K562 (cell line): Measurements from ENCODE around the gene ADPRHL1. TPM values are rescaled to one million over a fixed set of nuclear protein-coding genes. Genes with fewer than 3 reads are reported as not detected.

Source experiments
- ATAC-seq: fragments of 200-7000 bp; cut with Tn5 transposase; 3 replicates; pipeline ENCODE4 v1.9.1; 2020; ENCODE audit warnings: moderate library complexity
- BruUV-seq: library from RNA; stranded (reverse); fragments of 400-500 nt; replicated peaks from 2 replicates; lab custom pipeline; 2021; lab: Mats Ljungman, UMichigan
- CTCF ChIA-PET: fragments of 300-600 bp; formaldehyde crosslinking; extraction: SDS; loops from one replicate; lab custom pipeline; 2021; ENCODE audit warnings: low intra/inter-chr PET ratio; lab: Yijun Ruan, JAX
- POLR2A ChIA-PET: fragments of 300-600, 350-650 bp; sonication (Branson Sonifier 250); formaldehyde crosslinking; extraction: SDS; loops from one replicate; lab custom pipeline; 2021; ENCODE audit warnings: antibody characterized with exemption, inconsistent platforms; lab: Yijun Ruan, JAX
- DNase-seq, 4 experiments: peaks; one replicate each; pipeline versions ENCODE4 v3.0.0 to v3.0.0-alpha.2; 2011 to 2018; ENCODE audit warnings: low spot score in 3 of 4, mixed read lengths in 3 of 4; ENCODE audit errors: extremely low read depth in 1 of 4
- FAIRE-seq: peaks from 2 replicates; lab custom pipeline; 2011; peaks lifted over from hg19 to GRCh38; lab: Jason Lieb, UNC
- H2AFZ ChIP-seq: 2 replicates; pipeline ENCODE4 v1.6.0; 2011; ENCODE audit warnings: low read depth, low read length, control low read depth, inconsistent platforms
- H3K27ac ChIP-seq: fragments of 200-600 bp; 3 replicates; pipeline ENCODE4 v1.8.0; 2011; ENCODE audit warnings: low read depth, mild to moderate bottlenecking, control low read depth, inconsistent platforms, low read length, moderate library complexity, mixed read lengths; ENCODE audit errors: extremely low read depth
- H3K27me3 ChIP-seq, 2 experiments: fragments of 300-600 bp in 1 of 2; 2 replicates in 1 of 2; 3 replicates in 1 of 2; pipeline versions ENCODE4 v1.6.0 to v1.8.0; 2011; ENCODE audit warnings: inconsistent platforms in 2 of 2, low read length in 2 of 2, mild to moderate bottlenecking in 1 of 2, mixed read lengths in 1 of 2, moderate library complexity in 1 of 2; ENCODE audit not compliant: control insufficient read depth in 2 of 2, insufficient read depth in 2 of 2
- H3K36me3 ChIP-seq: fragments of 300-600 bp; 3 replicates; pipeline ENCODE4 v1.8.0; 2011; ENCODE audit warnings: mild to moderate bottlenecking, low read length, inconsistent platforms; ENCODE audit not compliant: control insufficient read depth, insufficient read depth
- H3K4me1 ChIP-seq, 2 experiments: fragments of 200-600 bp in 1 of 2; replicated peaks in 1 of 2; 2 replicates in 1 of 2; 3 replicates in 1 of 2; pipeline versions ENCODE4 v1.5.1 to v1.8.0; 2011; ENCODE audit warnings: inconsistent platforms in 2 of 2, low read length in 2 of 2, mild to moderate bottlenecking in 1 of 2, mixed read lengths in 1 of 2, moderate library complexity in 1 of 2; ENCODE audit not compliant: control insufficient read depth in 2 of 2, insufficient read depth in 2 of 2
- H3K4me2 ChIP-seq: 2 replicates; pipeline ENCODE4 v1.6.1; 2011; ENCODE audit warnings: low read length, control low read depth, inconsistent platforms, mixed read lengths; ENCODE audit not compliant: insufficient read depth
- H3K4me3 ChIP-seq: fragments of 200-600 bp; sonication (generic), shearing (Covaris generic); 2 replicates; pipeline ENCODE4 v1.5.1; 2016; ENCODE audit warnings: control low read depth, inconsistent platforms
- H3K79me2 ChIP-seq: fragments of 200-600 bp; 3 replicates; pipeline ENCODE4 v1.8.0; 2011; ENCODE audit warnings: low read length, inconsistent platforms; ENCODE audit not compliant: control insufficient read depth, insufficient read depth
- H3K9ac ChIP-seq, 2 experiments: 2 replicates each; pipeline versions ENCODE4 v1.6.0 to v1.6.1; 2011; ENCODE audit warnings: low read depth in 2 of 2, low read length in 2 of 2, control low read depth in 1 of 2, inconsistent platforms in 1 of 2, mild to moderate bottlenecking in 1 of 2, mixed read lengths in 1 of 2; ENCODE audit not compliant: insufficient read depth in 1 of 2
- H3K9me1 ChIP-seq: one replicate; pipeline ENCODE4 v1.6.0; 2011; ENCODE audit warnings: inconsistent platforms, mild to moderate bottlenecking, low read length, moderate library complexity; ENCODE audit not compliant: control insufficient read depth, insufficient read depth
- H3K9me3 ChIP-seq: replicated peaks from 2 replicates; pipeline ENCODE4 v1.5.1; 2011; ENCODE audit warnings: low read depth, low read length, inconsistent platforms; ENCODE audit not compliant: control insufficient read depth, insufficient read depth
- H4K20me1 ChIP-seq: replicated peaks from 2 replicates; pipeline ENCODE4 v1.6.1; 2011; ENCODE audit warnings: low read length, inconsistent platforms, mixed read lengths; ENCODE audit not compliant: control insufficient read depth, insufficient read depth
- FUS ChIP-seq: fragments of 200-400 bp; formaldehyde crosslinking; optimal IDR thresholded peaks from 2 replicates; pipeline ENCODE3; 2017; ENCODE audit warnings: low read depth, low read length
- MTF1 ChIP-seq: fragments of 250-450 bp; sonication (Bioruptor Pico); IDR thresholded peaks from 2 replicates; pipeline ENCODE4 v1.9.0; 2021; ENCODE audit warnings: moderate library complexity, mild to moderate bottlenecking, inconsistent platforms, borderline replicate concordance
- PHB ChIP-seq: fragments of 250-450 bp; sonication (Bioruptor Pico); IDR thresholded peaks from 2 replicates; pipeline ENCODE4 v1.5.0; 2021
- POLR2AphosphoS2 ChIP-seq: IDR thresholded peaks from 2 replicates; pipeline ENCODE4 v1.6.1; 2012; ENCODE audit warnings: low read length, improper control_type of control experiment
- POLR2G ChIP-seq: fragments of 200-400 bp; formaldehyde crosslinking; IDR thresholded peaks from 2 replicates; pipeline ENCODE4 v1.6.1; 2017; ENCODE audit warnings: low read depth, mild to moderate bottlenecking, antibody characterized with exemption, low read length, moderate library complexity
- ZNF699 ChIP-seq: fragments of 250-450 bp; sonication (Bioruptor Pico); IDR thresholded peaks from 2 replicates; pipeline ENCODE4 v1.8.0; 2021; ENCODE audit warnings: mild to moderate bottlenecking, moderate library complexity; ENCODE audit not compliant: insufficient replicate concordance
- WGBS: fragments of 100-300 bp; shearing (Covaris generic); methylation state at CpG from one replicate; pipeline ENCODE4 v1.1.6; 2016; ENCODE audit warnings: low coverage, mixed read lengths; ENCODE audit not compliant: insufficient coverage; ENCODE audit errors: missing lambda C conversion rate; 5-methylcytosine and 5-hydroxymethylcytosine counted together
- in situ Hi-C: fragments of 300-500 bp; cut with MboI; formaldehyde crosslinking; loops from 4 replicates; pipeline ENCODE4 v1.15.0; 2018; ENCODE audit warnings: inconsistent platforms, mixed read lengths
- intact Hi-C: fragments of 100-400 bp; cut with micrococcal nuclease; formaldehyde crosslinking; loops from 2 replicates; pipeline ENCODE4 v1.14.2; 2022
- polyA plus RNA-seq, 8 experiments: library from polyadenylated mRNA; depleted of rRNA in 4 of 8; stranded (reverse) in 5 of 8; unstranded in 3 of 8; fragments of >200 nt; fragmentation: Nextera tagmentation in 2 of 8; fragmentation: Illumina TruSeq in 1 of 8; extraction: Ambion mirVana in 2 of 8; extraction: Trizol in 1 of 8; gene quantifications; 2 replicates each; pipeline versions ENCODE4 v1.2.1 to v1.2.3, GENCODE V29; 2011 to 2014; ENCODE audit warnings: inconsistent platforms in 1 of 8, missing spikeins in 1 of 8
- total RNA-seq, 7 experiments: library from RNA; depleted of rRNA in 6 of 7; stranded (reverse); fragments of >200 nt in 6 of 7; fragmentation: Illumina TruSeq in 2 of 7; extraction: Trizol in 2 of 7; gene quantifications; 2 replicates each; pipeline versions ENCODE4 v1.2.1 to v1.2.3, GENCODE V29; 2011 to 2021; ENCODE audit warnings: low replicate concordance in 1 of 7

The ADPRHL1 gene
- total and polyA plus RNA-seq, 9 of the 15 experiments (the other 6 are each of a cell fraction or from before 2014, with no cell fraction given): 0.06 to 0.76 (median 0.37) TPM; not detected in 1

DNA sequence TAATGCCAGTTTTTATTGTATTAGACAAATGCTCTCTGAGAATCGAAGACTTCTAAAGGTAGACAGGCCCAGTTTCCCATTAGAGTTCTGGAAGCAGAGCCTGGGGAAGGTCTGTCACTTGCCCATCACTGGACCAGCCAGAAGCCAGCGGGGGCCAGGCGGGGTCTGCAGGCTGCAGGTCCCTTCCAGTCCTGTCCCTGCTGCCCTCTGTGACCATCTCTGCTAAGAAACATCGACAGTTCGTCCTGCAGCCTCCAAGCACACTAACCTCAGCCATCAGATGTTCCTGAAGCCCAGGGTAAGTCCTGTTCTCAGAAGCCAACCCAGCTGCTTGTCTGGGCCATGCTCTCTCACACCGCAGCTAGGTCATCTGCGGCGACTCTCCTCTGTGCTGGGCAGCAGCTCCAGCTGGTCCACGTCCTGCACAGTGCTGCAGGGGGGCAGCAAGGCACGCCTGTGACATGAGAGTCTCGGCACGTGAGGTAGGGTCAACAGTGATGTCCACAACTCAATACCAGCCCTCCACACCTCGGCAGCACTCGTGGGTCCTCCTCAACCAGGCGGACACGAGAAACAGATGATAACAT is 2.9 kb upstream of the ADPRHL1 start (continued):
- TF ChIP-seq MTF1 (CRISPR knock-in tag) (no peak), POLR2AphosphoS2 (no peak), PHB (CRISPR knock-in tag) (no peak), FUS (no peak)
- TF ChIP-seq, all 486 proteins: peak for 0

DNA sequence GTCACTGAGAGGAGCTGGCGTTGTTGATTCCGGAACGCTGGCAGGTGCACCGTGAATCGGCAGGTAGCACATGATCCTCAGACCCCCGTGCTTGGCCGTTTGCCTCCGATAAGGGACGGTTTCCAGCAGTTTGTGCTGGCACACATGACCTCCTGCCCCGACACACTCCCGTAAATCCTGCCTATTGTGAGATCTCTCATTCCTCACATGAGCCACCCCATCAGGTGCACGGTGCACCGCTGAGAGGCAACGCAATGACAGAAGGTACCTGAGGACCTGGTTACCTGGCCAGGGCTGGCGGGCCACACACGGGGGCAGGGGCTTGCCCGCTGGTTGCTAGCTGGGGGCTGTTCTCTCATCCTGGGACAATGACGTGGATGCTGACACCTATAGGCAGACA is 2.1 kb upstream of the ADPRHL1 start:
- peaks cover 5 to 14% of the 10 kb centered on the region in 2 experiments; a peak in 3 of 5 replicates for H3K4me1 ChIP-seq
- in situ Hi-C loops: no loop called here

More for the DNA sequence above, 2.1 kb upstream of the ADPRHL1 start:
- H3K4me3 ChIP-seq: no peak overlapping the region
- no peaks in the 10 kb centered on the region for H4K20me1 ChIP-seq
- no TSS peak for BruUV-seq
- no peak overlapping the region for H2AFZ ChIP-seq
- WGBS: 96% methylated on average over 5 of the region's 18 CpGs
- CTCF ChIA-PET: no interaction called here
- no peaks in the 10 kb centered on the region for H3K9me1 ChIP-seq
- no peaks in the 10 kb centered on the region for H3K79me2 ChIP-seq
- no peak overlapping the region for H3K27ac ChIP-seq
- no peak overlapping the region for H3K4me2 ChIP-seq
- DNase-seq (no peak), ATAC-seq (no peak)
- intact Hi-C loops: no loop called here
- POLR2A ChIA-PET: no interaction called here
- peaks cover 38% of the 10 kb centered on the region; the same call in 2 of the 3 replicates for H3K36me3 ChIP-seq
- TF ChIP-seq ZNF699 (CRISPR knock-in tag) (no peak), POLR2G (0 out of 2 replicates have a peak, but pooled peaks have one; percentile 15)
- TF ChIP-seq, all 486 proteins: peak for 1
- H3K9me3 ChIP-seq: no peaks in the 10 kb centered on the region
- H3K27me3 ChIP-seq: no peaks in the 10 kb centered on the region
- no peak for FAIRE-seq
- no peak overlapping the region for H3K9ac ChIP-seq
